GM18499 (cell line): ENCODE data around the gene RSPRY1.
"Not testable (repeated sequence)": the region's sequence is repeated elsewhere in the genome, so short reads cannot be mapped to it uniquely, and the experiment has no call there.

Experiments
- ATAC-seq: cut with Tn5 transposase; IDR thresholded peaks from one replicate; pipeline ENCODE4 v1.9.1; 2021; ENCODE audit warnings: moderate number of reproducible peaks; ENCODE audit not compliant: insufficient read depth, unreplicated experiment

Gene RSPRY1

GRCh38 chr16:57252148-57252721 is 66.1 kb downstream of the RSPRY1 start:
- ATAC-seq, result no peak

- no peak for ATAC-seq
Observed at GRCh38 chr16:57253466-57253865, 67.3 kb downstream of the RSPRY1 start.

GRCh38 chr16:57255686-57256415 is 69.7 kb downstream of the RSPRY1 start:
- ATAC-seq, result no peak

- no peak for ATAC-seq
Observed at GRCh38 chr16:57256601-57257395, 70.7 kb downstream of the RSPRY1 start.

- ATAC-seq, result no peak
Observed at GRCh38 chr16:57257455-57258070, 71.4 kb downstream of the RSPRY1 start.

GRCh38 chr16:57258226-57258909 is 72.2 kb downstream of the RSPRY1 start:
- no peak for ATAC-seq

- no peak for ATAC-seq
Observed at GRCh38 chr16:57258910-57259475, 72.9 kb downstream of the RSPRY1 start.

- no peak for ATAC-seq
Observed at GRCh38 chr16:57260294-57260929, 74.3 kb downstream of the RSPRY1 start.

- ATAC-seq, result no peak
Observed at GRCh38 chr16:57261806-57262205, 75.7 kb downstream of the RSPRY1 start.

GRCh38 chr16:57262841-57263540 is 76.9 kb downstream of the RSPRY1 start:
- no peak for ATAC-seq

GRCh38 chr16:57263541-57264351 is 77.6 kb downstream of the RSPRY1 start:
- no peak for ATAC-seq

GRCh38 chr16:57264381-57264780 is 78.3 kb downstream of the RSPRY1 start:
- ATAC-seq, result no peak

GRCh38 chr16:57264950-57265371 is 78.8 kb downstream of the RSPRY1 start:
- no peak for ATAC-seq

- no peak for ATAC-seq
Observed at GRCh38 chr16:57265850-57266530, 79.9 kb downstream of the RSPRY1 start.

- ATAC-seq, result no peak
Observed at GRCh38 chr16:57266531-57267260, 80.6 kb downstream of the RSPRY1 start.

- not testable (repeated sequence) for ATAC-seq
Observed at GRCh38 chr16:57267343-57267742, 81.2 kb downstream of the RSPRY1 start.
